ENCODE data around the gene DCAF4. TPM values are rescaled to one million over a fixed set of nuclear protein-coding genes. Genes with fewer than 3 reads are reported as not detected.
"Not testable (repeated sequence)": the region's sequence is repeated elsewhere in the genome, so short reads cannot be mapped to it uniquely, and the experiment has no call there.

Gene DCAF4
- total RNA-seq, 1 donor from 2014 or later = 10.3 TPM

GRCh38 chr14:72970824-72971434 is 44.7 kb downstream of the DCAF4 start:
- DNase-seq = no peak

DNA sequence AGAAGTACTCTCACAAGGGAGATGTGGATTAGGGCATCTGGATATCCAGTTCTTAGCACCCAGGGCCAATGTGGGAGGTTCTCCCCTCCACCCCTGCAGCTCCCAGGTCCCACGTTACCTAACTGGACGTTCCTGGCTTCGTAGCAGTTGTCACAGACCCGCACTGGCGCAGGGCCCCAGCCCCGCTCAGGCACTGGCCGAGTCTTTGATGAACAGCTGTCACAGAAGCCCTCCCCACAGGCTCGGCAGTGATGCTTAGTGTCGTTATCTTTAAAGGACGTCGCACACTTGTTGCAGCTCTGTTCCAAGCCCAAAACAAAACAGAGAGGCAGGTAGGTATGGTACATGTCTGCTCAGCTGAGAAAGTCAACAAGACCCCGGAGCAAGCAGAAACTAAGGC is 48.4 kb downstream of the DCAF4 start:
- DNase-seq = no peak

- DNase-seq = no peak
Measured at GRCh38 chr14:72975770-72976169, 49.5 kb downstream of the DCAF4 start.

- DNase-seq = no peak
Measured at GRCh38 chr14:72978856-72979255, 52.6 kb downstream of the DCAF4 start.

GRCh38 chr14:72980863-72981262 is 54.6 kb downstream of the DCAF4 start:
- no peak for DNase-seq

- peak; percentile 2 for DNase-seq
Measured at GRCh38 chr14:72982146-72982708, 56.0 kb downstream of the DCAF4 start.

DNA sequence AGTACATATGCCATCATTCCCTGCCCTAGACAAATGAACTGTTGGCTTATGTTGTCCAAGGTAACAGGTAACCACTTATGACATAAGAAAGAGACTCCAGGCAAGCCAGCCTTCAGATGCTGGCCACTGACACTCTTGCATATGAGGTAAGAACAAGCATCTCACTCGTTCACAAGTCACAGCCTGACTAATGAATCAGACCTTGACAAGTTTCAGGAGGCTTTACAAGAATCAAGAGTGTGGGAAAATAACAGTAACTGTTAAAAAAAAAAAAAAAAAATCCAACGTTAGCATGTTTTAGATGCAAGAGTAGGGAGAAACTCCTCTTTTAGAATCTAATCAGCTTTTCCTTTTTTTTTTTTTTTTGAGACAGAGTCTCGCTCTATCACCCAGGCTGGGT is 60.0 kb downstream of the DCAF4 start:
- no peak for DNase-seq

DNA sequence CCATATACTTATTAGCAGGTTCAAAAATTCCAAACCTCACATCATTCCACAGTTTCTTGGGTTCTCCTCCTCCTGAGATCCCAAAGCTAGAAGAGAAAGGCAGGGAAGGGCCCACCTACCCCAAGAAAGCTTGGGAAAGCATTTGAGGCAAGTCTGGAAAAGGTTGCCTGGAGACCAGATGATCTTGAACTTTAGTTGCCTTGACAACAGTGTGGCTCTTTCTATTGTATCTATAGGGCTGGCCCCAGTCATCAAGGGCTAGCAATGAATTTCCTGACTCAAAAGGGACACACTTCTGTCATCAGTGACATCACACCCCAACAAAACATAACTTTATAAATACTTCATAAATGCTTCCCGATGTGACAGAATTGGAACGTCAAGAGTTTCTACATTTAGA is 60.6 kb downstream of the DCAF4 start:
- no peak for DNase-seq

DNA sequence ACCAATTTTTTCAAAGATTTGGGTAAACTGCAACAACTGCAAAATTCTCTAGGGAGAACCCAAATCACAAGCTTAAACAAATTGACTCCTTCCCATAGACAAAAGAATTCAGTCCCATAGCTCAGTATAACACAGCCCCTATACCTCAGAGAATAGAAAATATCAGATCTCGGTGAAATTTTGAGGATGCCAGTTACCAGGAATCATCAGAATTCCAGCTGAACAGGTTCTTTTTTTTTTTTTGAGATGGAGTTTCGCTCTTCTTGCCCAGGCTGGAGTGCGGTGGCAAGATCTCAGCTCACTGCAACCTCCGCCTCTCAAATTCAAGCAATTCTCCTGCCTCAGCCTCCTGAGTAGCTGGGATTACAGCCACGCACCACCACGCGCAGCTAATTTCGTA is 63.9 kb downstream of the DCAF4 start:
- DNase-seq = no peak

GRCh38 chr14:72996916-72997315 is 70.7 kb downstream of the DCAF4 start:
- no peak for DNase-seq

GRCh38 chr14:72998252-72998903 is 72.1 kb downstream of the DCAF4 start:
- DNase-seq = no peak

GRCh38 chr14:72999316-72999715 is 73.1 kb downstream of the DCAF4 start:
- no peak for DNase-seq

DNA sequence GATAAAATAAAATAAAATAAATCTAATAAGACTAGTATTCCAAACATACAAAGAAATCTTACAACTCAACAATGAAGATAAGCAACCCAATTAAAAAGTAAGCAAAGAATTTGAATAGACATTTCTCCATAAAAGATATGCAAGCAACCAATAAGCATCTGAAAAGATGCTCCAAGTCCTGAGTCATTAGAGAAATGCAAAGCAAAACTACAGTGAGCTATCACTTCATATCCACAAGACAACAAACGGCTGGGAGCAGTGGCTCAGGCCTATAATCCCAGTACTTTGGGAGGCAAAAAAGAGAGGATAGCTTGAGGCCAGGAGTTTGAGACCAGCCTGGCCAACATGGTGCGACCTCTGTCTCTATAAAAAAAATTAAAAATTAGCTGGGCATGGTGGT is 73.8 kb downstream of the DCAF4 start:
- DNase-seq = no peak

DNA sequence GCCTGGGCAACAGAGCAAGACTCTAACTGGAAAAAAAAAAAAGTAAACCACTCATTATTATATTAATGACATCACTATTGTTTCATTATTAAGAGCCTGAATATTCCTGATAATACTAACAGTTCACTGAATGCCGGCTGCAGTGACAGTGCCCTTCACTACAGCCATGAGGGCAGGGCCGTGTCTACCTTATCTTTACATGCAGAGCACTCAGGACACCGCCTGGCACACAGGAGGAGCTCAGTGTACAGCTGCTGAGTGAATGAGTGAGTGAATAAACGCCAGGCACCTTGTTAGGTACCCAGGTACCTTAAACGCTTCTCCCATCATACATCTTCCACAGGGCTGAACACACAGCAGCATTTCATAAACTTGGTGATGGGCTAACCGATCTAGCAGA is 77.4 kb downstream of the DCAF4 start:
- DNase-seq = no peak

DNA sequence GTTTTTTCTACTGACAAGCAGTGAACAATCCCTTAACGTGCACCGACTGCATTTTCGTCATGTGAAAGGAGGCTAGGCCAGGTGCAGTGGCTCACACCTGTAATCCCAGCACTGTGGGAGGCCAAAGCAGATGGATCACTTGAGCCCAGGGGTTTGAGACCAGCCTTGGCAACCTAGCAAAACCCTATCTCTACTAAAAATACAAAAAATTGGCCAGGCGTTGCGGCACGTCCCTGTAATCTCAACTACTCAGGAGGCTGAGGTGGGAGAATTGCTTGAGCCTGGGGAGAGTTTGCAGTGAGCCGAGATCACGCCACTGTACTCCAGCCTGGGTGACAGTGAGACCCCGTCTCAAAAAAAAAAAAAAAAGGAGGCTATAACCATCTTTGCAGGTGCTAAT is 78.4 kb downstream of the DCAF4 start:
- not testable (repeated sequence) for DNase-seq

- no peak for DNase-seq
Measured at GRCh38 chr14:73007835-73008234, 81.6 kb downstream of the DCAF4 start.

DNA sequence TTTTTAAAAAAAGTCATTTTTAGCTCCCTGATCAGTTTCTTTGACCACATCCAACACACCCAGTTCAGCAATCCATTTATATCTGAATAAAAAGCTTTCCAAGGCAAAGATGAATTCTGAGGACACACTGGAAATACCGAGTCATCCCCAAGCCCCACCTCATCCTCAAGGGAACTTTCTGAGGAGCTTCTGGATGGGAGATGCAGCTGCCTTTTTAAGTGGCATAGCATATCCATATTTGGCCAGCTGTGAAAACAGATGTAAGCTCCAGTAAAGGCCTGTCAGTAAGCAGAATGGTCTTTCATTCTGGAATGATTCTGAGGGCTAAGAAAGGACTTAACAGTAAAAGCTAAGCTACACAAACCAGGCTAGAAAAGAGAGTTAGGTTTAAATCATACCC is 82.2 kb downstream of the DCAF4 start:
- peak; percentile 36 for DNase-seq

Other genes with a start within 250 kb of the DCAF4 start
- gene DPF3, start 32.4 kb upstream of the DCAF4 start, total RNA-seq = 0.89 TPM
- gene ZFYVE1, start 100.6 kb downstream of the DCAF4 start, total RNA-seq = 11.4 TPM
- 56.7 TPM for gene RBM25, start 132.1 kb downstream of the DCAF4 start, total RNA-seq
- 43.5 TPM for gene PSEN1, start 210.0 kb downstream of the DCAF4 start, total RNA-seq